ENCODE data around the gene MDFI. TPM values are rescaled to one million over a fixed set of nuclear protein-coding genes. Genes with fewer than 3 reads are reported as not detected.

Gene MDFI
- polyA plus RNA-seq, 1 of the 3 experiments (the other 2 are of a cell fraction) = 7.0 TPM

DNA sequence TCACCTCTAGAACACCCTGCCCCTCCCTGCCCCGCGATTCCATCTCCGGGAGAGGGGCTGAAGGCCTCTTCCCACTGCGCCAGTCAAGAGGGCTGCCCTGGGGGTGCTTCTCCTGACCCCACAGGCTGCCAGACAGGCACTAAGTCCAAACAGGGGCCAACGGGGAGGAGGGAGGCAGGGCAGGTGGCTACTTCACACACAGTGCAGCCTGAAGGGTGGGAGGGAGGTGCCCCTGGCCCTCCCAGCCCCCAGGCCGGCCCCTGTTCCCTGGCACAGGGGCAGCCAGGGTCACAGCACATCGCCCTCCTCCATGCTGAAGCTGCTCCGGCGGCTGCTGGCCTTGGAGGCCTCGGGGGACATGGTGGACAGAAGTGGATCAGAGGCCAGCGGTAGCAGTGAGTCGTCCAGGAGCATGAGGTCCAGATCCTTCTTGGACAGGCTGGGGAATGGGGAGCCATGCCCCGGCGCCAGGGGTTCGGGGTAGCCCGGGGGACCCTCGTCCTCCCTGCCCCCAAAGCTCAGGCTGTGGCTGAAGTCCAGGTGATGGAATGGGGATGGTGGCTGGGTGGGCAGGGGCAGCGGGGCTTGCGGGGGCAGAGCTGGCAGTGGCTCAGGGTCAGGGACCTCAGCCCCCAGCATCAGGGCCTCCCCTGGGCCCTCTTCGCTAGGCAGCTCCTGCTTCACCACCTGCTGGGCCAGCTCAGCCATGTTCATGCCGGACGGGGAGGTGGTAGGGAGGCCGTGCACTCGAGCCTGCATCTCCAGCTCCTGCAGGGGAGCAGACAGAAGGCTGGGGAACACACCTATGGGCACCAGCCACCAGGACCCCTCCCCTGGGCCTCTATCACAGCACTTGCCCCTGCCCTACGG is 46.3 kb downstream of the MDFI start (continued):
- TF ChIP-seq, protein P1, sequence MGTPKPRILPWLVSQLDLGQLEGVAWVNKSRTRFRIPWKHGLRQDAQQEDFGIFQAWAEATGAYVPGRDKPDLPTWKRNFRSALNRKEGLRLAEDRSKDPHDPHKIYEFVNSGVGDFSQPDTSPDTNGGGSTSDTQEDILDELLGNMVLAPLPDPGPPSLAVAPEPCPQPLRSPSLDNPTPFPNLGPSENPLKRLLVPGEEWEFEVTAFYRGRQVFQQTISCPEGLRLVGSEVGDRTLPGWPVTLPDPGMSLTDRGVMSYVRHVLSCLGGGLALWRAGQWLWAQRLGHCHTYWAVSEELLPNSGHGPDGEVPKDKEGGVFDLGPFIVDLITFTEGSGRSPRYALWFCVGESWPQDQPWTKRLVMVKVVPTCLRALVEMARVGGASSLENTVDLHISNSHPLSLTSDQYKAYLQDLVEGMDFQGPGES (IDR thresholded peaks at IDR 0.05; ENCODE audit: low read depth, low read length) = no peak
- TF ChIP-seq YY1 (IDR thresholded peaks at IDR 0.05; ENCODE audit: low read depth) (no peak), SMC3 (IDR thresholded peaks at IDR 0.05; ENCODE audit: low read depth, low read length) (no peak), RAD21 (IDR thresholded peaks at IDR 0.05; ENCODE audit: low read length) (no peak), RXRA (IDR thresholded peaks at IDR 0.05; ENCODE audit: borderline replicate concordance, low read depth) (no peak), GABPA (IDR thresholded peaks at IDR 0.05; ENCODE audit: low read depth) (no peak), FOXM1 (IDR thresholded peaks at IDR 0.05; ENCODE audit: low read depth) (no peak), RFX5 (IDR thresholded peaks at IDR 0.05; ENCODE audit: low read length) (no peak)
- TF ChIP-seq, protein P2, sequence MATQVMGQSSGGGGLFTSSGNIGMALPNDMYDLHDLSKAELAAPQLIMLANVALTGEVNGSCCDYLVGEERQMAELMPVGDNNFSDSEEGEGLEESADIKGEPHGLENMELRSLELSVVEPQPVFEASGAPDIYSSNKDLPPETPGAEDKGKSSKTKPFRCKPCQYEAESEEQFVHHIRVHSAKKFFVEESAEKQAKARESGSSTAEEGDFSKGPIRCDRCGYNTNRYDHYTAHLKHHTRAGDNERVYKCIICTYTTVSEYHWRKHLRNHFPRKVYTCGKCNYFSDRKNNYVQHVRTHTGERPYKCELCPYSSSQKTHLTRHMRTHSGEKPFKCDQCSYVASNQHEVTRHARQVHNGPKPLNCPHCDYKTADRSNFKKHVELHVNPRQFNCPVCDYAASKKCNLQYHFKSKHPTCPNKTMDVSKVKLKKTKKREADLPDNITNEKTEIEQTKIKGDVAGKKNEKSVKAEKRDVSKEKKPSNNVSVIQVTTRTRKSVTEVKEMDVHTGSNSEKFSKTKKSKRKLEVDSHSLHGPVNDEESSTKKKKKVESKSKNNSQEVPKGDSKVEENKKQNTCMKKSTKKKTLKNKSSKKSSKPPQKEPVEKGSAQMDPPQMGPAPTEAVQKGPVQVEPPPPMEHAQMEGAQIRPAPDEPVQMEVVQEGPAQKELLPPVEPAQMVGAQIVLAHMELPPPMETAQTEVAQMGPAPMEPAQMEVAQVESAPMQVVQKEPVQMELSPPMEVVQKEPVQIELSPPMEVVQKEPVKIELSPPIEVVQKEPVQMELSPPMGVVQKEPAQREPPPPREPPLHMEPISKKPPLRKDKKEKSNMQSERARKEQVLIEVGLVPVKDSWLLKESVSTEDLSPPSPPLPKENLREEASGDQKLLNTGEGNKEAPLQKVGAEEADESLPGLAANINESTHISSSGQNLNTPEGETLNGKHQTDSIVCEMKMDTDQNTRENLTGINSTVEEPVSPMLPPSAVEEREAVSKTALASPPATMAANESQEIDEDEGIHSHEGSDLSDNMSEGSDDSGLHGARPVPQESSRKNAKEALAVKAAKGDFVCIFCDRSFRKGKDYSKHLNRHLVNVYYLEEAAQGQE (IDR thresholded peaks at IDR 0.05; ENCODE audit: low read depth, low read length) = no peak

DNA sequence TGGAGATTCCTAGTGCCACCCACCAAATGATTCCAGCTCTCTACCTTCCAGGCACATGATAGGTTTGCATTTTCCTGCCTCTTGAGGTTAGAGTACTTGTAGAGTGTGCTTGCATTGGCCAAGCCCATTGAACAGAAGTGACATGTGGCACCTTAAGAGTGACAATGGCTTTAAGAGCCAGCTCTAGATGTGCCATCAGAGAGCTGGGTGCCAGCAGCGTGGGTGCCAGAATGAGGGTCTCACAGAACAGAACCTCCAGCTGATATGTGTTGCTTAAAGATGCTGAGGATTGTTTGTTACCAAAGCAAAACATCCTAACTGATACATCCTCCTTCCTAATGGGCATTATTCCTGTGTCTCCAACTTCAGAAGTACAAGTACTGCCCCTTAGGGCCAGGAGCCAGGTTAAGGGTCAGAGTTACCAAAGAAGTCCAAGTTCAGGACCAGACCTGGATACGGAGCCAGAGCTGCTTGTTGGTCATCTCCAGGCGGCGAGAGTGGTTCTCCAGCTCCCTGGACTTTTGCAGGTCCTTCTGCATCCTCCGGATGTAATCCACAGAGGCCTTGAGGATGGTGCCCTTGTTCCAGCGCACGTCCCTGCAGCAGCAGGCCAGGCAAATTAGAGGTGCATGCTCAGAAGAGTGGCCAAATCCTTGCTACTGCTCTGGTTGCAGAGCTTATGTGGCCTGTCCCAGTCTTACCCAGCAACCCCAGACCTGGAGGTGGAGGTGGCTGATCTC is 47.5 kb downstream of the MDFI start:
- Histone ChIP-seq H4K20me1 (ENCODE audit: insufficient read depth) (no peaks in the 10 kb centered on the region), H3K9ac (no peak overlapping the region), H3K27me3 (ENCODE audit: insufficient read depth) (no peaks in the 10 kb centered on the region), H3K4me3 (ENCODE audit: low read depth in 2 of 2, low read length in 1 of 2) (no peak overlapping the region), H3K9me3 (no peaks in the 10 kb centered on the region), H3F3A (replicated peaks; ENCODE audit: insufficient read depth) (peaks cover 3% of the 10 kb centered on the region), H3K4me1 (ENCODE audit: control insufficient read depth in 1 of 2, insufficient read depth in 2 of 2, low read depth in 1 of 2, low read length in 1 of 2) (peaks cover 11 to 22% of the 10 kb centered on the region in 2 experiments; a peak in 3 of 4 replicates), H3K36me3 (replicated peaks in 1 of 2; ENCODE audit: control insufficient read depth in 1 of 2, insufficient read depth in 2 of 2, low read length in 1 of 2) (peaks cover 4 to 6% of the 10 kb centered on the region in 2 experiments), H3K79me2 (ENCODE audit: insufficient read depth) (no peaks in the 10 kb centered on the region), H3K27ac (ENCODE audit: low read depth in 2 of 2, low read length in 1 of 2) (no peak overlapping the region), H3K9me2 (no peaks in the 10 kb centered on the region), H2AFZ (ENCODE audit: low read depth) (no peak overlapping the region), H3K4me2 (no peak overlapping the region)
- ChIA-PET POLR2A (no interaction called here), CTCF (interaction anchor here (0.9 to 19.4 kb wide), 13 partner anchors 8 to 316 kb away, joined by 3 to 504 read pairs (median 17); partner anchors contain the start of gene TOMM6)
- DNase-seq = no peak
- WGBS (ENCODE audit: low lambda C conversion rate) = 95% methylated on average over 7 of the region's 7 CpGs
- no peak for TF ChIP-seq MEF2A (IDR thresholded peaks at IDR 0.05; ENCODE audit: borderline replicate concordance, low read depth)
- no peak for TF ChIP-seq FOSL2 (IDR thresholded peaks at IDR 0.05; ENCODE audit: borderline replicate concordance, low read depth)
- TF ChIP-seq YY1 (IDR thresholded peaks at IDR 0.05; ENCODE audit: low read depth) = no peak
- TF ChIP-seq ELF1 (IDR thresholded peaks at IDR 0.05) = no peak
- no peak for TF ChIP-seq POLR2AphosphoS5 (IDR thresholded peaks at IDR 0.05; ENCODE audit: low read depth, low read length)
- no peak for TF ChIP-seq MXI1 (IDR thresholded peaks at IDR 0.05; ENCODE audit: low read depth, low read length)
- TF ChIP-seq GABPA (IDR thresholded peaks at IDR 0.05; ENCODE audit: low read depth) = no peak
- TF ChIP-seq, protein P1 (IDR thresholded peaks at IDR 0.05; ENCODE audit: low read depth, low read length) = no peak
- TF ChIP-seq, protein P3, sequence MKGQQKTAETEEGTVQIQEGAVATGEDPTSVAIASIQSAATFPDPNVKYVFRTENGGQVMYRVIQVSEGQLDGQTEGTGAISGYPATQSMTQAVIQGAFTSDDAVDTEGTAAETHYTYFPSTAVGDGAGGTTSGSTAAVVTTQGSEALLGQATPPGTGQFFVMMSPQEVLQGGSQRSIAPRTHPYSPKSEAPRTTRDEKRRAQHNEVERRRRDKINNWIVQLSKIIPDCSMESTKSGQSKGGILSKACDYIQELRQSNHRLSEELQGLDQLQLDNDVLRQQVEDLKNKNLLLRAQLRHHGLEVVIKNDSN (IDR thresholded peaks at IDR 0.05; ENCODE audit: borderline replicate concordance, low read depth) = no peak
- TF ChIP-seq EZH2phosphoT487 (IDR thresholded peaks at IDR 0.05; ENCODE audit: borderline replicate concordance, low read depth) = no peak
- TF ChIP-seq RFX5 (IDR thresholded peaks at IDR 0.05; ENCODE audit: low read length) = no peak
- no peak for TF ChIP-seq JUND (IDR thresholded peaks at IDR 0.05)
- TF ChIP-seq, protein P4, sequence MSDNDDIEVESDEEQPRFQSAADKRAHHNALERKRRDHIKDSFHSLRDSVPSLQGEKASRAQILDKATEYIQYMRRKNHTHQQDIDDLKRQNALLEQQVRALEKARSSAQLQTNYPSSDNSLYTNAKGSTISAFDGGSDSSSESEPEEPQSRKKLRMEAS (IDR thresholded peaks at IDR 0.05; ENCODE audit: low read depth) = no peak
- no peak for TF ChIP-seq TCF12 (IDR thresholded peaks at IDR 0.05)
- TF ChIP-seq, protein P5, sequence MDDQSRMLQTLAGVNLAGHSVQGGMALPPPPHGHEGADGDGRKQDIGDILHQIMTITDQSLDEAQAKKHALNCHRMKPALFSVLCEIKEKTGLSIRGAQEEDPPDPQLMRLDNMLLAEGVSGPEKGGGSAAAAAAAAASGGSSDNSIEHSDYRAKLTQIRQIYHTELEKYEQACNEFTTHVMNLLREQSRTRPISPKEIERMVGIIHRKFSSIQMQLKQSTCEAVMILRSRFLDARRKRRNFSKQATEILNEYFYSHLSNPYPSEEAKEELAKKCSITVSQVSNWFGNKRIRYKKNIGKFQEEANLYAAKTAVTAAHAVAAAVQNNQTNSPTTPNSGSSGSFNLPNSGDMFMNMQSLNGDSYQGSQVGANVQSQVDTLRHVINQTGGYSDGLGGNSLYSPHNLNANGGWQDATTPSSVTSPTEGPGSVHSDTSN (IDR thresholded peaks at IDR 0.05) = no peak
- no peak for TF ChIP-seq RCOR1 (IDR thresholded peaks at IDR 0.05; ENCODE audit: low read length)

Measured in SK-N-SH (cell line).